SIG-M5 treated with dmso at 0.1 percent for 504 hours (cell line): Measurements from ENCODE around the gene MED13L.

Source experiments
- DNase-seq: peaks from one replicate; lab custom pipeline; 2025; ENCODE audit not compliant: unreplicated experiment; lab: John Stamatoyannopoulos, UW

The MED13L gene

DNA sequence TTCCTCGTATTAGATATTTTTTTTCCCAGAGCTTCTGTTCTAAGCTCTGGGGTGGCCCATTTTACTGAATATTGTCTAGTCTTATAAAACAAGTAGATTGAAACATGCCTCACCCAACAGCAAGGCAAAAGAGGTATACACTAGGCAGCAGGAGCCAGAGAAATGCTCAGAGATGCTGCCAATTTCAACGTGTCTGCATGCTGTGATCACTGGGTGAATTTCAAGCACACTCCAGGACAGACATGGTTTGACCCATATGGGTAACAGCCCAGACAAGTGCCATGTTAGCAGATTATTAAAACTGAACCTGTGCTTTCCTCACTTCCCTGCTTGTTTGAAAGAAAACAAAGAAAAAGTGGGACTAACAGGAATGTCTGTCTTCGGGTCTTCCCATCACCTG lies 321.3 kb downstream of the MED13L start:
- DNase-seq: no peak

DNA sequence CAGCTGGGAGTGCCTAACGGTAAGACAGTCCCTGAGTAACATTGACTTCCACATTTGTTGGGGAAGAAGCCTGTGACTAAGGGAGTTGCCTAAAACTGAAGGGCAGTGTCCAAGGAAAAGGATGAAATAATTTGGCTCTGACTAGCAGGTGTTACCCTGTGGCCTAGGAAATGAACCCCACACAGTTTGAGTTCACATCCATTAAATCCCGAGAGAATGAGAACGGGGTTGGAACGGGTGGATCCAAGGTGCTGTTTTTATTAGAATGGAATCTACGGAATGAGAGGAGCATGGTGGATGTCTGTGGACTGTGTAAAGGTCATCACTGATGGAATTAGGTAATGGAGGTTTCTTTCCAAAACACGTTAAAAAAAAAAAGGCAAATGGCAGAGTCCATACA lies 324.0 kb downstream of the MED13L start:
- DNase-seq: no peak

DNA sequence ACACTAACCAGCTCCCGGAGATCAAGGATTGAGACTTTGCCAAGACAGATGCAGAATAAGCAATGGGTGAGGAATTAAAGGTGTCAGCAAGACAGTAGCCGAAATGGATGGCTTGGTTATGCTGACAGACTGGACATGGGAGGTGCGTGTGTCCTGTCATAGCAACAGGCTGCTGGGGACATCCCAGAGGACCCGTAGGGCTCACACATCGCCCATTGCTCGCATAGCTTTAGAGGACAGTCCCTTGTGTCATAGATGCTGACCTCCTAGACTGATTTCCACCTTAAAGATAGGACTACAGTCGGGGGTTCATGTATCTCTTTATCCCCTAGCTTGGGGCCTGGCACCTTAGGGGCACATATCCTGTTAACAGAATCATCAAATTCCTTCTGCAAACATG lies 324.5 kb downstream of the MED13L start:
- no peak for DNase-seq

DNA sequence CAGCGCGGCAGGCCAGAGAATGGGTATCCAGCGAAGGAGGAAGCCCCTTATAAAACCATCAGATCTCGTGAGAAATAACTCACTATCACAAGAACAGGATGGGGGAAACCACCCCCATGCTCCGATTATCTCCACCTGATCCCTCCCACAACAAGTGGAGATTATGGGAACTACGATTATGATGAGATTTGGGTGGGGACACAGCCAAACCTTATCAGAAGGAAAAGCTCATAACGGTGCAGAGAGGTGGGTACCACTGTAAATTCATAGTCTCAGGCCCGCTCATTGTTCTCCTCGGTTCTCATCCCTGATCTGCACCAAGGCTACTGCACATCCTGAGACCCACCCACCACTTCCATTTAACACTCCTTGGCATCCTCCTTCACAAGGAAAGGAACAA lies 326.5 kb downstream of the MED13L start:
- DNase-seq: no peak

DNA sequence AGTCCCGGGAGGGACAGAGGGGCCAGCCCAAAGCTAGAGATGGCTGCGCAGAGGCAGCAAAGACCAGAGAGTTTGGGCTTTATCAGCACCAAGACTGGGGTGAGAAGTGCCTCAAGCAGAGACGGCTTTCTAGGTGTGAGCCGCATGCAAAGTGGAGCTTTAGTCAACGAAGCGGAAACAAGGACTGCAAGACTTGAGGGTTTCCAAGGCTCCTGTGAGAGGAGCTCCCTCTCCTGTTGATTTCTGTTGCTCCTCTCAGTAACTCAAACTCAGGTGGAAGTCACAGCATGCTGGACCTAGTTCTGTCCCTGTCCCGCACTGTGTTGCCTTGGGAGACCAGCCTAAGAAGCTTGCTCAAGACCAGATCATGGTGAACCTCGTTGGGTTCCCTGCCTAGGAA lies 327.8 kb downstream of the MED13L start:
- DNase-seq: no peak

DNA sequence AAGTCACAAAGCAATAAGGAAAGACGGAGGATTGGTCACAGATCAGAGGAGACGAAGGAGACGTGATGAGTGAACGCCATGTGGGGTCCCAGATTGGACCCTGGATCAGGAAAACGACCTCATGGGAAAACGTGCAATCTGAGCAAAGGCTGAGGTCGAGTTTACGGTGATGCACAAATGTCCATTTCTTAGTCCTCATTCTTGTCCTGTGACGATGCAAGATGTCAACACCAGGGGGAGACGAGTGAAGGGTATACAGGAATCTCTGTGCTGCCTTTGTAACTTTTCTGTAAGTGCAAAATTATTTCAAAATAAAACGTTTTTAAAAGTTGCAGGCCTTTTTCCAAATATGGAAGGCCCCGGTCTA lies 329.8 kb downstream of the MED13L start:
- no peak for DNase-seq

DNA sequence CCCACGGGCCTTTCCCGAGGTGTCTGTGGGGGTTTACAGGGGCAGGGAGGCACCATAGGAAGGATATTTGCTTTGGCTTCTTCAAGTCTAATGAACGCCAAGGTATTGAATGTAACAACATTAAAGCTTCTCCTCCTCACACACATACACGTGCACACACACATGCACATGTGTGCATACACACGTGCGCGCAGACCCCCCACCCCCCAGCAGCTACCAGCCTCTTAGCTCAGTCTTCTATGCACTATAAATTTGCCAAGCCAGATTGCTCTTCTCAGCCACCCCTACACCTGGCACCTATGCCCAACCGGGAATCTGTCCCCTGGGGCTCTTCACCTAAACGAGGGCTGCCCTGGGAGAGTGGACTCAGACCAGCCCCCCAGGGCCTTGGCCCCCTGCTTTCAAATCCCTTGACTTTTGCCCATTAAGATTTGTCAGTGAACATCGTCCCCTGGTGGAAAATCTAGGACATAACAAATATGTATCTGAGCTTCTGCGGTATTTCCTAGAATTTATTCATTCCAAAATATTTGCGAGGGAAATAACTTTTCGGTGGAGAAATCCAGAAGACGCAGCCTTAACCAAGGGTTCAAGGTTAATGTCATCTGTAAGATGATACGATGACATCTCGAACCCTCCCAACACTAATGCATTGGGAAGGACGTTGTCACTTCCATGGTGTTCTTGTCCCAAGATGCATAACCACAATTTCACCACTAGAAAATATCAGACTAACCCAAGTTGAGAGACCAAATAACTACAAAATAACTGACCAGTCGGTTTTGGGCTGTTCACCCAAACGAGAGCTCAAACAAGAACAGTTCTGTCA lies 330.4 kb downstream of the MED13L start:
- no peak for DNase-seq

DNA sequence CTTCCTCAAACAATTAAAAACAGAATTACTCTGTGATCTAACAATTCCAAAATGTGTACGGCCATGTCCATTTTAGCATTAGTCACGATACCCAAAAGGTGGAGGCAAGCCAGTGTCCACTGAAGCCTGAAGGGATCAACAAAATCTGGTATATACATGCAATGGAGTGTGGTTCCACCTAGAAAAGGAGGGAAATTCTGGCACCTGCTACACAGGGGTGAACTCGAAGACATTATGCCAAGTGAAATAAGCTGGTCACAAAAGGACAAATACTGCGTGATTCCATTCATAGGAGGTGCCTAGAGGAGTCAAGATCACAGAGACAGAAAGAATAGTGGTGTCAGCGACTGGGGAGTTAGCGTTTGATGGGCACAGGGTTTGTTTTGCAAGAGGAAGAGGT lies 331.4 kb downstream of the MED13L start:
- no peak for DNase-seq

DNA sequence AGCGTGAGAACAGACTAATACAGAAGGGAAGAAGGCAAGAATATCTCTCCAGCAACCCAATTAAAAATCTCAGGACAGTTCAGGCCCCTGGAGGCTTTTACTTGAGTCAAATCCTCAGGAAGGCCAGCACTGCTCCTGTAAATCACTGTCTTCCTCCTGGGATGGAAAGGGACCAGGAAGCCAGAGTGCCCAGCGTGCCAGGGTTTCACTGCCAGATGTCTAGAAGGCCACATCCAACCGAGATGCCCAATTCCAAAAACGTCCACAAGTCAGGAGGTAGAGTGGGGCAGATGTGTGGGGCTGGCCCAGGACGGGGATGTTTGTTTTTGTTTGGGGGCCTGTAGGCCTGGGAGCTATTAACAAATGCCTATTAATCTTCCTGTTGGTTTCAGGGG lies 332.0 kb downstream of the MED13L start:
- no peak for DNase-seq

DNA sequence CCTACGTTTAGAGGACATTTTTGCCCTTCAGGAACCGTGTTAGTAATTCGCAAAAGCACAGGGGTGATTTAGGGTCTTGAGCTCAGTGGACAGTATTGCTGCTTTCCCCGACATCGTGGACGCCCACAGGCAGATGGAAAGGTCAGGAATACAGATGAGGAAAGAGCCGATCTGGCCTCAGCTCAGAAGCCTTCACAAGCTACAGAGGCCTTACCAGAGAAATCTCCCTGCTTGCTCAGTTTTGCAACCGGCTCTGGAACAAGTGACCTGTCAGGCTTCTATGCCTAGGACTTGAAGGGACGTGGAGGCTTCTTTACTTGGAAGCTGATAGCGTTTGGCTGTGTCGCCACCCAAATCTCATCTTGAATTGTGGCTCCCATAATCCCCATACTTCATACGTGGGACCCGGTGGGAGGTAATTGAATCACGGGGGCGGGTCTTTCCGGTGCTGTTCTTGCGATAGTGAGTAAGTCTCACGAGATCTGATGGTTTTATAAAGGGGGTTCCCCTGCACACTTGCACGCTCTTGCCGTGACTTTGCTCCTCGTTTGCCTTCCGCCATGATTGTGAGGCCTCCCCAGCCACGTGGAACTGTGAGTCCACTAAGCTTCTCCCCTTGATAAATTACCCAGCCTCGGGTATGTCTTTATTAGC lies 332.5 kb downstream of the MED13L start:
- DNase-seq: no peak

DNA sequence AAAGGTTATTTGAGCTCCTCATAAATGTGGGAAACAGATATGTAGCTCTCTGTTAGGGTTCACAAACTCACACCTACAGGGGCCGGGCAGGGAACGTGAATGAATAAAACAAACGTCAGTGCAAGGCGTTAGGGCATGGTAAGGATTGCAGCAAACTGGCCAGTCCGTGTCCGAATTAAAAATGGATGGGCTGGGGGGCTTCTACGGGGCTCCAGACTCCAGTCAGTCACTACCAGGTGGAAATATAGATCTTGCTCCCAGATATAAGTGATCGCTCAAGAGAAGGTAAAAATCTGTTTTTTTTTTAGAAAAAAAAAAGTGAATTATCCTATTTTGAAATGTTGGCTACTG lies 333.1 kb downstream of the MED13L start:
- no peak for DNase-seq

DNA sequence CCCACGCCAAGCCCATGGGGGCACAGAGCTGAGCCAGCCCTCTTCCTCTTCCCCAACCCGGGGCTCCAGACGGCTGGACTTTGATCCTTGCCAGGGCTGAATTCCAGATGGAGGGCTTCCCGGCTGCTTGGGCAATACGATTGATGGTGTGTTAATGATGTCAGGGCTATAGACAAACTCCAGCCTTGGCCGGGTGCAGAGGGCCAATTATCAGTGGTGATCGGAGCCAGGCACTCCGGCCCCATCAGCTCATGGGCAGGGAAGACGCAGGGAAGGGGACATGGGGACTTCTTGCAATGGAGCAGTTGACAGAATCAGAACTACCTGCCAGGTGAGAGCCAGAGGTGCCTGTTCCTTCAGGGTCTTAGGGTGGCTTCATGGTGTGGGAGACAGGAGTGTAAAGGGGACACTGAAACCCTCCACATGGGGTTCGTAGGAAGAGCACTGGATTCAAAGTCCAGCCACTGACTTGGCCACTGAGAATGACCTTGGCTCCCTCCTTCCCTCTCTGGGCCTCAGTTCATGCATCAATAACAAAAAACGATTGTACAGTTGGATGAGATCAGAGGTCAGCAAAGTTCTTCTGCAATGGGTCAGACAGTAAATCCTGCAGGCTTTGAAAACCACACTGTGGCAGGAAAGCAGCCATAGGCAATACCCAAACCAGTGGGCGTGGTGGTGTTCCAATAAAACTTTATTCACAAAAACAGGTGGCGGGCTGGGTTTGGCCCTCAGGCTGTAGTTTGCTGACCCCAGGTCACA lies 333.7 kb downstream of the MED13L start:
- DNase-seq: no peak

DNA sequence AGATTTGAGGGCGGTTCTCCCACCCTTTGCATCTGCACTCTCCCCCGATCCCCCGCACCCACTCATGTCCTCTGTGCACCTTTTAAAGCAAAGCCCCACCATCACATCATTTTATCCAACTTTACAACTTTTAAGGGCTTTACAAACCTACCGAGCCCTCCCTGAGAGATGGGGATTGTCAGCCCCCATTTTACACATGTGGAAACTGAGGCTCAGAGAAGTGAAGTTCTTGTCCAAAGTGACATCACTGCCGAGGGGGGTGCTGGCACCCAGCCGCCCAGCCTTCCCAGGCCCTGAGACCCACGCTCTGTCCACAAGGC lies 334.2 kb downstream of the MED13L start:
- no peak for DNase-seq

DNA sequence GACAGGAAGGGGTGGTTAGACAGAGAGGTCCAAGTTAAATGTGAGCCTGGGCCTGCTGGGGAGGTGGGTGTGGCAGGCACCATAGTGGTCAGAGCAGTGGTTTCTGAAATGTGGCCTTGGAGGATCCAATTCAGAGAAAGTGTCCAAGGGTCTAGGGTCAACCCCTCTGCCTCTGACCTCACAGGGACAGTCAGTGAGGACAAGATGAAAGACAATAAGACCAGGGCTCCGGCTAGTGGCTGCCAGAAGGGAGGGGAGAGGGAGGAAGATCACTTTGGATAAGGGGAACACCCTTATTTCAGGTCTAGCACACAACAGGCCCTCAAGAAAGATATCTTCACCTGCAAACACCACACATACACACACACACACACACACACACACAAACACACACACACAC lies 335.1 kb downstream of the MED13L start:
- no peak for DNase-seq

DNA sequence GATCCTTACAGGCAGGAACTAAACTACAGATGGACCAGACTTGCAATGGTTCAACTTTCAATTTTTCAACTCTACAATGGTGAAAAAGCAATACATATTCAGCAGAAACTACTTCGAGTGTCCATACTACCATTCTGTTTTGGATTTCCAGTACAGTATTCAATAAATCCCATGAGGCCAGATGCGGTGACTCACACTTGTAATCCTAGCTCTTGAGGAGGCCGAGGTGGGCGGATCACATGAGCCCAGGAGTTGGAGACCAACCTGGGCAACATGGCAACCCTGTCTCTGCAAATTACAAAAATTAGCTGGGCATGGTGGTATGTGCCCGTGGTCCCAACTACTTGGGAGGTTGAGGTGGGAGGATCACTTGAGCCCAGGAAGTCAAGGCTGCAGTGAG lies 336.1 kb downstream of the MED13L start:
- DNase-seq: no peak

DNA sequence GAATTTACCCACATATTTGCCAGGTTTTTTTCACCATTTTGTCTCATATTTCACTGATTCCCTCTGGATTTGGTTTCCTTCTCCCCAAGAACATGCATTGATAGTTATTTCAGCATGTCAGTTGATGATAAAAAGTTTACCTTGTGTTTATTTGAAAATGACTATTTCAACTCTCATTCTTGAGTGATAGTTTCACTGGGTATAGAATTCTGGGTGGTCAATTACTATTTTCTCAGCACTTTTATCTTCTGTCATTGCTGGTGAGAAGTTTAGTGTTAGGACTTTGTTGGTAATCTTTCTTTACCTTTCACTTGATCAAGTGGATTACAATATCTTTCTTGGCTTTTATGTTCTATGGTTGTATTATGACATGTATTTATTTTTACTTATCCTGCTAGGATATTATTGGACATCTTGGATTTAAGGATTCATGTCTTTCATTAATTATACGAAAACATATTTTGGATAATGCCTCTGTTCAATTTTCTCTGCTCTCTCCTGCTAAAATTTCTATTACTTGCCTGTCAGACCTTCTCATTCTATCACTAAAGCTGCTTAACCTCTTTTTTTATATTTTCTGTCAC lies 338.6 kb downstream of the MED13L start:
- no peak for DNase-seq

DNA sequence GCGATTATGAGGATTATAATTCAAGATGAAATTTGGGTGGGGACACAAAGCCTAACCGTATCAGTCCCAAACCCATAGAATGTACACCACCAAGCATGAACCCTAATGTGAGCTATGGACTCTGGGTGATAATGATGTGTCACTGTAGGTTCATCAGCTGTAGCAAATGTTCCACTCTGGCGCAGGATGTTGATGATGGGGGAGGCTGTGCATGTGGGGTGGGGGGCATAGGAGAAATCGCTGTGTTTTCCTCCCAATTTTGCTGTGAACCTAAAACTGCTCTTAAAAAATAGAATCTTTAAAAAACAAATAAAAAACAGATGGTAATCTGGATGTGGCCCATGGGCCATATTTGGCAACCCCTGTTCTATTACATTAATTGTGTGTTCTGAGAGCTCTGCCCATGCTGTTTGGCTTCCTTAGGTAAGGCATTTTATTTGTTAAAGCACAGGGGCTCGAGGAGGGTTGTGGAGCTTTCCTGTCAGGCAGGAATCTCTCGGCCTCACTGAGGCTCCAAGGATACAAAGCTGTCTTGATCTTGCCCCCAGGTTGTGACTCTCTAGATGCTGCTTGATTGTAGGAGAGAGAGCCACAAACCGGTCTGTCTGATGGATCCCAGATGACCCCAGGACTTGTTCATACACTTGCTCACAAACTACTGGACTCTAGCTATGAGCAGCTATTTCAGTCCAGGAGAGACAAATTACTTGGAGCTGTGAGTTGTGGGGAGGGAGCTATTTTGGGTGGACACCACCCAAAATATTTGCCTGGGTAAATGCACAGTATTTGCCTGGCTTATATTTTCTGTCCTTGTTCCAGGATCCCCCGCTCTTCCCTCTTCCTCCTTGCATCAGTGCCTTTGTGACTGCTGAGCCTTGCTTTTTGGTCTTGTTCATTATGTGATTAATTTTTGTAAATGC lies 340.2 kb downstream of the MED13L start:
- no peak for DNase-seq

DNA sequence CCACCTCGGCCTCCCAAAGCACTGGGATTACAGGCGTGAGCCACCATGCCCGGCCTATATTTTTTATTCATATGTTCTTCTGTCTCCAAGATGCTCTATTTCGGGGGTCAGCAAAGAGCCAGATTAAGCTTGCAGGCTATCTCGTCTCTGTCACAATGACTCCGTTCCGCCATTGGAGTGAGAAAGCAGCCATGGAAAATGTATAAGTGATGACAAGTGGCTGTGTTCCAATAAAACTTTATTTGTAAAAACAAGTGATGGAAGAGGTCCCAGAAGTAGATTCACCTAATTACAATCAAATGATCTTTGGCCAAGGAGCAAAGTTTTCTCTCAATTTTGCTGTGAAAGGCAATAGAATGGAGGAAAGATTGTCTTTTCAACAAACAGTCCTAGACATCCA lies 342.6 kb downstream of the MED13L start:
- no peak for DNase-seq

DNA sequence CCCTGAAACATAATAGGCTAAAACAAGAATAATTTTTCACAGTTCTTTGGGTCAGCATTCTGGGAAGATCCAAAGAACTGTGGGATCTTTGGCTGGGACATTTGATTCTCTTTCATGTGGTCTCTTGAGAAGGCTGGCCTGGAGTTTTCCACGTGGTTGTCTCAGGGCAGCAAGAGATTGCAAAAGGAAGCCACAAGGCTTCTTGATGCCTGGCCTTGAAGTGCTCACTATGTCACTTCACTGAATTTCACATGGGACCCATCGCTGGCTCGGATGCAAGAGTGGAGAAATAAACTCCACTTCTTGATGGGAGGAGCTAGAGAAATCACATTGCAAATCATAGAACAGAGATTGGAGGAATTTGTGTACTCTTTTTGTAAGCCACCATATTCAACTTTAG lies 343.4 kb downstream of the MED13L start:
- DNase-seq: no peak

DNA sequence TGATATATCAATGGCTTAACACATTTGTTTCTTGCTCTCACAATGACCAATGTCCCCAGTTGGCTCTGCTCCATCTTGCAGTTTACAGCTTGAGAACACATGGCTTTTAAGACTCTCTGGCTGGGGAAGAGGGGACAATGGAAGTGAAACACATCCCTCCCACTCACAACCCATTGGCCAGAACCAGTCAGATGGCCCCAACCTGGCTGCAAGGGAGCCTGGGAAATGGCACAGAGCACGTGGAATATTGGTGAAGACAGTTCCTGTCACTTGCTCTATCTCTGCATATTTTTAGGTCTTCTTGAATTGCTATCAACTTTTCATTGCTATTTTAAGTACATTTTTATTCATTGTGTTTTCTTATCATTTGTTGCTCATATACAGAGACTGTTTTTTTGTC lies 345.4 kb downstream of the MED13L start:
- no peak for DNase-seq

DNA sequence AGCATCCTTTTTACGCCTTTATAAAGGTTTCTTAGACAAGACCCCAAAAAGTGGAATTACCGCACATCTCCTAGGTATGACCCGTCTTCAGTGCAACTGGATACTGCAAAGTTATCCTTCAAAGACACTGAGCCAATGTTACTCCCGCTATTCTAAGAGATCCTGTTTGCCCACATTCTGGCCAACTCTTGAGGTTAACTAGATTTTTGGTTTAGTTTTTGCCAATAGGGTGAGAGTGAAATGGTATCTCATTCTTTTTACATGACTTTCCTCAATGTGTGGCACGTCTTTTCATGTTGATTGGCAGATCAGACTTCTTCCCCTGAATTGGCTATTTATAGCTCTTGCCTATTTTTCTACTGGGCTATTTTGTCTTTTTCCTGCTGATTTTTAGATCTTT lies 347.2 kb downstream of the MED13L start:
- no peak for DNase-seq
